Astrocyte of the spinal cord (primary cell): ENCODE measurements around the gene RDH11.
"Not testable (repeated sequence)": the region's sequence is repeated elsewhere in the genome, so short reads cannot be mapped to it uniquely, and the experiment has no call there.

Experiments
- DNase-seq: peaks from one replicate; pipeline ENCODE4 v3.0.0; 2011; ENCODE audit warnings: low read depth, low spot score
- H3K4me3 ChIP-seq: 2 replicates; pipeline ENCODE4 v1.5.1; 2011; ENCODE audit warnings: low read depth, mild to moderate bottlenecking, low read length, moderate library complexity
- CTCF ChIP-seq: IDR thresholded peaks from 2 replicates; pipeline ENCODE4 v1.5.1; 2012; ENCODE audit warnings: low read depth, mild to moderate bottlenecking, low read length, inconsistent platforms
- in situ Hi-C: cut with HindIII; loops from 2 replicates; pipeline ENCODE4 v1.10.0; 2017; ENCODE audit warnings: low sequenced_read_pairs

Gene RDH11

DNA sequence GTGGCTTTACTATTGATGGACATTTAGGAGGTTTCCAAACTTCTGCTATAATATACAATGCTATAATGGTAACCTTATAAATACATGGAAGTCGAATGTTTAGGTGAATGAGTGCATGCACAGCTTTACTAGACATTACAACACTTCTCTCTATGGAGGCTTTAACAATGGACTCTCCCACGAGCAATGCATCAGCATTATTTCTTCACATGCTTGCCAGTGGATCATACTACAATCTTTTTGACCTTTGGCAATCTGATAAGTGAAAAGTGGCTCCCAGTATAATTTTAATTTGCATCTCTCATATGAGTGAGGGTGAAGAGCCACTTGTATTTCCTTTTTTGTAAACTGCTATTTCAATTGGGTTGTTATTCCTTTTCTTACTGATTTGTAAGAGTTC, 24.3 kb upstream of the RDH11 start:
- H3K4me3 ChIP-seq = no peak overlapping the region
- no peak for DNase-seq
- in situ Hi-C loops = no loop called here
- no peak for TF ChIP-seq CTCF

DNA sequence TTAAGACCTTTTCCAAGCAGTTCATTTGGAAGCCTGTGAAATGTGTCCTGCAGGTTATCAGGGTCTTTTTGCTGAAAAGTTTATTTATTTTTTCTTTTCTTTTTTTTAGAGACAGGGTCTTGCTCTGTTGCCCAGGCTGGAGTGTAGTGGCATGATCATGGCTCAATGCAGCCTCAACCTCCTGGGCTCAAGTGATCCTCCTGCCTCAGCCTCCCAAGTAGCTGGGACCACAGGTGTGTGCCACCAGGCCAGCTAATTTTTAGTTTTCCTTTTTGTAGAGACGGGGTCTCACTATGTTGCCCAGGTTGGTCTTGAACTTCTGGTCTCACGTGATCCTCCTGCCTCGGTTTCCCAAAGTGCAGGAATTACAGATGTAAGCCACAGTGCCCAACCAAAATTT, 23.8 kb upstream of the RDH11 start:
- DNase-seq, in situ Hi-C loops, H3K4me3 ChIP-seq: not testable (repeated sequence)

DNA sequence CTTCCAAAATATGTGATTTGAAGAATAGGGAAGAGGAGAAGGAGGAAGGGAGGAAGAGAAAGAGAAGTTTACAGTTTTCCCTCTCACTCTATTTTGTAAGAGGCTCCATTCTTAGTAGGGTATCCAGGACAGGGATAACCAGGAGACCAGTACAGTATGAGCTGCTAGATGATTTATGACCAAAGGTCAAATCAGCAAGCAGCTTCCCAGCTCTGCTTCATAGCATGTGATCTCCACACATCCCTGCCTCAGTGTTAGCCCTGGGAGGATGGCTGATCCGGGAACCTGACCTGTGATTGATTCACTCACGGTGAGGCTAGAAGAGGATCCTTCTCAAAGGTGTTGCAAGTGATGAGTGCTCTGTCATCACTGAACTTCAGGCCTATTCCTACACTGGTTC, 22.7 kb upstream of the RDH11 start:
- no peak for TF ChIP-seq CTCF
- no peak overlapping the region for H3K4me3 ChIP-seq
- no peak for DNase-seq
- in situ Hi-C loops = no loop called here

DNA sequence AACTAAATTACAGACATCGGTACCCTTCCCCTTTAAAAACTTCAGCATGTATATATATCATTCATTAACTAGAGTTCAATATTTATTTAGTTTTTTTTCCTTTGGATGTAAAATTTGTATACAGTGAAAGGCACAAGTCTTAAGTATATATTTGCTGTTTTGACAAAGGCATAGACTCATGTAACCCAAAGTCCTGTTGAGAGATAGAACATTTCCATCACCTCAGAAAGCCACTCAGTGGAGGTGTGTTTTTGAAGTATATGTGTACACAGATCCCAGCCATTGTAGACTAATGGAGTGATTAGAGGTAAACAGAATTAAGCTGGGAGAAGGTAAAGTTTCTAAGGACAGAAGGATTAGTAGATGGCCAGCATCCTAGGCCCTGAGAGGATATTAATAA, 21.5 kb upstream of the RDH11 start:
- TF ChIP-seq CTCF = no peak
- in situ Hi-C loops = no loop called here
- DNase-seq = no peak
- H3K4me3 ChIP-seq = no peak overlapping the region

DNA sequence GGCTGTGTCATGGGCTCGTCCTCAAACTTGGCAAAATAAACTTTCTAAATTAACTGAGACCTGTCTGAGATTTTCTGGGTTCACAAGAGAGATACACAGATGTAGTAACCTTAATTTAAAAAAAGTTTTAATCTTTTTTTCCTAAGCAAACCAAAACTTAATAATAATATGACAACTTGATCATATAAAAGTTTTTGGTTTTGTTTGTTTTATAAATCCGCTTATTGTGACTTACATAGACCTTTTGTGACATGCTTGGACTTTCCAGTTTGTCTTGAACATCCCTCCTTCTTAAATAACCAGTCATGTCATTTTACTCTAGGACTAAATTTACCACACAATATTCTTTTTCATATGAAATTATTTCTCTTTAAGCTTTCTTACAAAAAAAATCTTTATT, 14.6 kb upstream of the RDH11 start:
- no peak overlapping the region for H3K4me3 ChIP-seq
- no peak for DNase-seq
- in situ Hi-C loops = no loop called here
- no peak for TF ChIP-seq CTCF

DNA sequence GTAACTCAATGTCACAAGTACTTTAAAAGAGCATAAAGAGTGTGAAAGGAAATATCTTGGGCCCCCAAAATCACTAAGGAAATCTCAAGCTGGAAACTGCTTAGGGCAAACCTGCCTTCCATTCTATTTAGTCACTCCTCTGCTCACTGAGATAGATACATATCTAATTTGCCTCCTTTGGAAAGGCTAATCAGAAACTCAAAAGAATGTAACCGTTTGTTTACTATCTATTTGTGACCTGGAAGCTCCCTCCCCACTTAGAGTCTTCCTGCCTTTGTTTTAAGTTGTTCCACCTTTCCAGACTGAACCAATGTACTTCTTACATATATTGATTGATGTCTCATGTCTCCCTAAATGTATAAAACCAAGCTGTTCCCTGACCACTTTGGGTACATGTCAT, 14.2 kb upstream of the RDH11 start:
- H3K4me3 ChIP-seq, DNase-seq, in situ Hi-C loops: not testable (repeated sequence)

DNA sequence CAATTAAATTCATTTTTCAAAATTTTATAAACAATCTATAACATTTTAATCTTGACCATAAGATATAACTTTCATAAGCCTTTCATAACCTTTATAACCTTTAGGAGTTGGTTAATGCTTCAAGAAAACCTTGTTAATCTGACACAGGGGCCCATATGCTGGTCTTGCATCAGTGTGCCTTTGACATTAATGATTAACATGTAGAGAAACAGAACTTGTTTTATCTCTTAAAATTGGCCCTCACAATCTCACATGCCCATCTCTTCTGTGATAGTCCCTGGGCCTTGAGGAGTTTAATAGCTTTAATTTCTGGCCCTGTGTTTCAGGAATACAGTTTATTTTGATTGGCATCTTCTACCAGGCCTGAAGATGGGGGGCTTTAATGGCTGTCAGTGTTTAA, 13.8 kb upstream of the RDH11 start:
- DNase-seq, in situ Hi-C loops, H3K4me3 ChIP-seq: not testable (repeated sequence)

DNA sequence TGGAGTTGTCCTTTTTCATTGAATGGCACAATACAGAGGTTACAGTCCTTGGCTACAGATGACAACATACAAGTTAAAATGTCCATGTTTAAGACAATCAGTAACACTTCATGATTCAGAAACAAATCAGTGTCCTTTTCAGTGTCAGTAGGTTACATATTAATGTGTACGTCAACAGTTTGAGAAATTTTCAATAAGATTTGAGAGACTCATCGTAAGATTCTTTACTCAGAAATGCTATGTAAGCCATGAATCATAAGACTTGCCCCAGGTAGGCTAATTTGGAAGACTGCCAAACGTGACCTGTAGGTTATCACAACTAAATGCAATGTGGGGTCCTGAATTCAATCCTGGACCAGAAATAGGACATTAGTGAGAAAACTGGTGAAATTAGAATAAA, 9.6 kb upstream of the RDH11 start:
- TF ChIP-seq CTCF = no peak
- DNase-seq = no peak
- in situ Hi-C loops = no loop called here
- no peak overlapping the region for H3K4me3 ChIP-seq
